CMK (cell line): ENCODE results near the gene GDPGP1.
"Not testable (repeated sequence)": the region's sequence is repeated elsewhere in the genome, so short reads cannot be mapped to it uniquely, and the experiment has no call there.

ENCODE experiments used
- DNase-seq: peaks from one replicate; pipeline ENCODE4 v3.0.0-alpha.2; 2010; ENCODE audit warnings: low read depth

Gene GDPGP1, protein sequence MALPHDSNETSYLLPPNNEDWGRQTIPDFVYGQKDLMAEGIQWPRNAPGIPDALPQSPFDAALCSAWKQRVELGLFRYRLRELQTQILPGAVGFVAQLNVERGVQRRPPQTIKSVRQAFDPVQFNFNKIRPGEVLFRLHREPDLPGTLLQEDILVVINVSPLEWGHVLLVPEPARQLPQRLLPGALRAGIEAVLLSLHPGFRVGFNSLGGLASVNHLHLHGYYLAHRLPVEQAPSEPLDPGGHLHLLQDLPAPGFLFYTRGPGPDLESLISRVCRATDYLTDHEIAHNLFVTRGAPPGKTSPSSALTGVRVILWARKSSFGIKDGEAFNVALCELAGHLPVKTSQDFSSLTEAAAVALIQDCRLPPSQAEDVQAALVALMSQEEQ

GRCh38 chr15:90234096-90234988, at the start of gene GDPGP1:
TSS of gene GDPGP1 (plus strand) at chr15:90234209. CDS start at chr15:90240909, 6,700 bp downstream.
- peak; percentile 93 for DNase-seq

GRCh38 chr15:90184786-90185704, 49.0 kb upstream of the GDPGP1 start:
- no peak for DNase-seq

DNA sequence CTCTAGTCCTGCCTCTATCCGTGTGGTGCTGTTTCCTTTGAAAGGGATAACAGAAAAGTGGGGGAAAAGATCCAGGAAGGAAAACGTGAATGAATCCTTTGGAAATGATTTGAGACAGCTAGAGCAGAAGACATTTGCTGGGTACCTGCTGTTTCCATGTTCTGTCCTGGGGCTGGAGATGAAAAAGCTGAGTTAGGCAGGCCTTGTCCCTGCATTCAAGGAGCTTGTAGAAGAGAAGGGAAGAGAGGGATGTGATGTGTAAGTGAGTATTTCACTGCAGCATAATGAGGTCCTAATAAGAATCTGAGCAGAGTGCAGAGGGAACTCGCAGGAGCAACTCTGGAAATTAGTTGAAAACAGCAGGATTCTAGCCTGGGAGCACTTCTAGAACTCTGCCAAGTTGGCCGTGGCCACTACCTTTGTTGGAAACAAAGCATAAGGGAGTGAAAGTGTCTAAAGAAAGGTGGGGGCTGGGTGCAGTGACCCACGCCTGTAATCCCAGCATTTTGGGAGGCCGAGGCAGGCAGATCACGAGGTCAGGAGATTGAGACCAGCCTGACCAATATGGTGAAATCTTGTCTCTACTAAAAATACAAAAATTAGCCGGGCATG, 46.6 kb upstream of the GDPGP1 start:
- no peak for DNase-seq

GRCh38 chr15:90188065-90188464, 45.9 kb upstream of the GDPGP1 start:
- DNase-seq, result not testable (repeated sequence)

GRCh38 chr15:90188914-90189748, 44.9 kb upstream of the GDPGP1 start:
- no peak for DNase-seq

DNA sequence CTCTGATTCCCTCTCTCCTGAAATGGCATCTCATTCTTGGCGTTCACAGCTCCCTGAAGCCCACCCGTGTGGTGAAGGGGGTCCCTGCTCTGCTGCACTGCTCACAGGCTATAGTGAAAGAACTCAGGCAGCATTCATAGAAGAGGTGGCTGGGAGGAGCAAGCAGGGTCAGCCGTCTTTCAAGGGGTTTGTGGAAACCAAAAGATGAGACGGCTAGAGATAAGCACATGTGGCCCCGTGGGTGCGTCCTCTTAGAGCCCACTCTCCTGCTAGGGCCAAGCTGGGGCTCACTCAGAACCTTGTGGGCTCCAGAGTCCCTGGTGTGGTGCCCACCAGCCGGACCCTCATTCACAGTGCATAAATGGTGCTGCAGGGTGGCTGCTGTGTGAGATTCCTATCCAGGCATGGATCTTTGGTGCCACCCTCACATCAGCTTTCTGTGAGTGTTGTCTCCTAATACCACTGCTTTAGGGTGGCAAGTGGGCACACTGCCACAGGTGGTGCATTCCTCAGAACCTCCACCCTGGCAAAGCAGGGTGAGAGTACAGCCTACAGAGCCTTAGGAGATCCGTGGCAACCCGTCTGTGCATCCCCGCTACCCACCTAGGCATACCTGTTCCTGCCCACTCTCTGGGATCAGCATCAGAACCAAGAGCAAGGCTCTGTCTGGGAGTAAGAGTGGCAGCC, 44.1 kb upstream of the GDPGP1 start:
- DNase-seq, result no peak

GRCh38 chr15:90190606-90191343, 43.2 kb upstream of the GDPGP1 start:
- no peak for DNase-seq

DNA sequence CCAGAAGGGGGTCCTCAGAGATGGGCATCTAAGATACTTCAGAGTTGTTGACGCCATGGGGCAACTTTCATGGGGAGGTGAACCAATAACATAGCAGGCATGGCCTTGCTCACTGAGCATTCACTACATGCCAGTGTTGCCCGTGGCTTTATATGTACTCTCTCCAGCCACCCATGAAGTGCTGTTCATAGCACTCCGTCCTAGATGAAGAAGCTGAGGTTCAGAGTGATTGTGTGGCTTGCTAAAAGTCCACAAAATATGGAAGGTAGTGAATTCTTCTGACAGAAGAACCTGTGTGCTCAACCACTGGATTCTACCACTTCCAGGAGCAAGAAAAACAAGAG, 42.7 kb upstream of the GDPGP1 start:
- DNase-seq, result no peak

GRCh38 chr15:90191794-90192509, 42.1 kb upstream of the GDPGP1 start:
- no peak for DNase-seq

GRCh38 chr15:90192961-90193786, 40.8 kb upstream of the GDPGP1 start:
- no peak for DNase-seq

- DNase-seq, result no peak
Measured at GRCh38 chr15:90194655-90195054, 39.4 kb upstream of the GDPGP1 start.

DNA sequence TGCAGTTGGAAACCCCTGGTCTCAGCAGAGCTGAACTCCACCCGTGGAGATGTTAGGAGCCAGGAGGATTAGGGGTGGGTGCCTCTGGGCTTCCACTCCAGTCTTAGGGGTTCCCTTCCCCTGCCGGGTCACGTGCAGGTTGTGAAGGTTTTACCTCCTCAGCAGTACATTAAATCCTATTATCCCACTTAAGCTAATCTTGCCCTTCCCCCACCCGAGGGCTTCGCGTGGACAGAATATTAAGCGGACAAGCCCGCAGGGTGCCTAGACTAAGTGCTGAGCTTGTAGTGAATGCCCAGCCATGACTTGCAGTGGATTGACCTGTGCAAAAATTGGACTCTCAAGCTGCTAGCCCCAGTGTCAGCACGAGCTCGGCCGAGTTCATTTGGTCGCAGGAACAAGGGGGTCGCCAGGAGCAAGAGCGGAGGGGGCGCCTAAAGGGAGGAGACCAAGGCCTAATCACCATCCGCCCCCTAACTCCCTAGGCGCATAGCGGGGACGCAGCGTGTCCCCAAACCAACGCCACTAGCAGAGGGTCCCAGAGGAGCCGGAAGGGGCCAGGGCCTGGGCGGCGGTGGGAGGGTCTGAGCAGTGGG, 33.4 kb upstream of the GDPGP1 start:
- DNase-seq, result no peak

GRCh38 chr15:90201130-90201943, 32.7 kb upstream of the GDPGP1 start, which contains the start of gene SEMA4B:
TSS of gene SEMA4B (plus strand) at chr15:90201330. CDS start at chr15:90201579, 249 bp downstream.
- DNase-seq, result peak; percentile 61

DNA sequence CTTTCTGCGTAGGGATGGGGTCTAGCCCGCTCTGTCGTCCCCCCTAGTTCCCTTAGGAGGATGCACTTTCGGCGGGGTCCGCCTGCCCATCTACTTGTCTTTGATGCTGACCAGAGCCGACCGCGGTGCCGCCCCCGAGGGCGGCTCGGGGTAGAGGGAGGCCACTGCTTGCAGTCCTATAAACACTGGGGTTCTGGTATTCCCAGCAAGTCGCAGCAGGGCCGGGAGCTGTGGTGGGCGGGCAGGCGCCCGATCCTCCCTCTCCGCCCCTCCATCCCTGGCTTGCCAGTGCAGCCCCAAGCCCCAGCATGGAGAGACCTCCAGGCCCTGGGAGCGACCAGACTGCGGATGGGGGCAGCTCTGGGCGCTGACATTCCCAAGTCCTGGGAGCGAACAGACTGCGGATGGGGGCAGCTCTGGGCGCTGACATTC, 32.0 kb upstream of the GDPGP1 start:
- DNase-seq, result no peak

DNA sequence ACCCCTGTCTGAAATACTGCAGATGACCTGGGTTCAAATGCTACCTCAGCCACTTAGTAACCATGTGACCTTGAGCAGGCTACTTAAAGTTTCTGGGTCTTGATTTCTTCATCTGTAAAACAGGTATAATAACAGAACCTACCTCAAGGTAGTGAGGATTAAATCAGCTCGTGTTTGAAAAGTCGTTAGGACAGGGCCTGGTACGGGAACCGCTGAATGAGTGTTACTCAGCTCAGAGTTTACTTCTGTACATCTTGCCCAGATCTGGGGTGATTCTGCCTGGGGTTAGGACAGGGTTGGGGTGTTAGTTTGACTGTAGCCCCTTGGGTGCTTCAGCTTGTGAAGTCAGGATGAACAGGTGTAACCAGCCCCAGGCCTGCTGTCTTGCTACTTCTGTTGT, 31.1 kb upstream of the GDPGP1 start:
- DNase-seq, result no peak

- DNase-seq, result no peak
Measured at GRCh38 chr15:90203473-90203872, 30.5 kb upstream of the GDPGP1 start.
